Inflammatory macrophage (primary cell): ENCODE data around the gene EVPL.
"Not testable (repeated sequence)": the region's sequence is repeated elsewhere in the genome, so short reads cannot be mapped to it uniquely, and the experiment has no call there.

ENCODE experiments used
- DNase-seq, 2 donors: peaks; one replicate each; pipeline ENCODE4 v3.0.0-alpha.2; 2020 to 2022

Gene EVPL

GRCh38 chr17:76048025-76048605 lies 21.0 kb upstream of the EVPL start:
- peak in 1 of 2 donors; percentile 19 for DNase-seq

DNA sequence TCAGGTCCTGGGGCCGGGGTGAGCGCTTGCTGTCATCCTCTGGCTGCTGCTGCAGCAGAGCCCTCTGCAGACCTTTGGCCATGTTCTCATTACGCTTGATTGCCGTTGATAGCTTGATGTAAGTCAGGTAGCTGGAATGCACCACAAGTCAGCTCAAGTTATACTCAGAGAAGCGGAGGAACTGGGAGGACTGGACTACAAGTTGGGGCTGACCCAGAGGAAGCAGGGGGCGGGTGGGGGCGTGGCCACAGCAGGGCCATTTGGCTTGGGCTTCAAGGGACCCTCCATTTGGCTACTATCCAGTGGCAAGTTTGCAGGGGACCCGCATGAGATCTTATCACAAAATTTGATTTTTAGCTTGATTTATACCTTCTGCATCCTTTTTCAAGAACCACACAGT lies 19.0 kb upstream of the EVPL start:
- no peak for DNase-seq

GRCh38 chr17:76044475-76045007 lies 17.4 kb upstream of the EVPL start:
- not testable (repeated sequence) for DNase-seq

DNA sequence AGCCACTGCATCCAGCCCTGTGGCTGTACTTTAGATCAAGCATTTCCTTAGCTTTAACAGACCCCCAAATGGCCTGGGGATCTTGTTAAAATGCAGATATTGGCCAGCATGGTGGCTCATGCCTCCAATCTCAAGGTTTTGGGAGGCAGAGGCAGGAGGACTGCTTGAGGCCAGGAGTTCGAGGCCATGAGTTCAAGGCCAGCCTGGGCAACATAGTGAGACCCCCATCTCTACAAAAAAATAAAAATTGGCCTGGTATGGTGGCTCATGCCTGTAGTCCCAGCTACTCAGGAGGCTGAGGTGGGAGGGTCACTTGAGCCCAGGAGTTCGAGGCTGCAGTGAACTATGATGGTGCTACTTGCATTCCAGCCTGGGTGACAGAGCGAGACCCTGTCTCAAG lies 15.8 kb upstream of the EVPL start:
- not testable (repeated sequence) for DNase-seq

GRCh38 chr17:76040376-76040775 lies 13.3 kb upstream of the EVPL start:
- no peak for DNase-seq

GRCh38 chr17:76039121-76039520 lies 12.0 kb upstream of the EVPL start:
- no peak for DNase-seq

- no peak for DNase-seq
These were observed 10.9 kb upstream of the EVPL start for GRCh38 chr17:76038050-76038449.

DNA sequence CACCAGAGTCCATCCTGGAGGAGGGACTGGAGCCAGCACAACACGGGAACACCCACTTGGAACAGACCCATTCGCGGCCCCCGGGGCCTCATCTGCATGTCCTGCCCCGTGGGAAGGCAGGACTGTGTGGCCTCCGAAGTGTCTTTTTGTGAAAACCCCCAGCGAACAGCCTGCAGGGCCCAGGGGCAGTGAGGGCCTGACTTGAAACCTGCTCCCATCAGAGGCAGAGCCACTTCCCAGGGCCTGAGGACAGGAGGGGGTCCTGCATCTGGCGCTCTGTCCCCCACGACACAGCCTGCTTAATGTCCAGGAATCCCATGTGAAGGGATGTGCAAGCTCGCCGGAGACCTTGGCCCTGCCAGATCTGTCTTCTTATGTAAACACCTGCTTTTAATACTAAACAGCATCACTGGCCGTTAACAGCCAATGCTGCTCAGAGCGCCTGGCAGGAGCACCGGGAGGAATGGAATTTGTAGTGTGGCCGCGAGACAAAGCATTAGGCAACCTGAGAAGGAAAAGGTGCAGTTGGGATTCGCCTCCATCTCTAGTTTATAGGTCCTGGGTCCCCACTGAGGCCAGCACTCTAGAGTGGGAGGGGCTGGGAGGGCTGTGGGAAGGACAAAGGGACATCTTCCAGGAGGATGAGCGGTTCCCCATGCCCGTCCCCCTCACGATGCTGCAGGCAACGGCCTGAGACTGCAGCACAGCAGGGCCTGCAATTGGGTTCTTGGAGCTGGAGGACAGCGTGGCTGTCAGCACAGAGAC lies 9.6 kb upstream of the EVPL start:
- no peak for DNase-seq

DNA sequence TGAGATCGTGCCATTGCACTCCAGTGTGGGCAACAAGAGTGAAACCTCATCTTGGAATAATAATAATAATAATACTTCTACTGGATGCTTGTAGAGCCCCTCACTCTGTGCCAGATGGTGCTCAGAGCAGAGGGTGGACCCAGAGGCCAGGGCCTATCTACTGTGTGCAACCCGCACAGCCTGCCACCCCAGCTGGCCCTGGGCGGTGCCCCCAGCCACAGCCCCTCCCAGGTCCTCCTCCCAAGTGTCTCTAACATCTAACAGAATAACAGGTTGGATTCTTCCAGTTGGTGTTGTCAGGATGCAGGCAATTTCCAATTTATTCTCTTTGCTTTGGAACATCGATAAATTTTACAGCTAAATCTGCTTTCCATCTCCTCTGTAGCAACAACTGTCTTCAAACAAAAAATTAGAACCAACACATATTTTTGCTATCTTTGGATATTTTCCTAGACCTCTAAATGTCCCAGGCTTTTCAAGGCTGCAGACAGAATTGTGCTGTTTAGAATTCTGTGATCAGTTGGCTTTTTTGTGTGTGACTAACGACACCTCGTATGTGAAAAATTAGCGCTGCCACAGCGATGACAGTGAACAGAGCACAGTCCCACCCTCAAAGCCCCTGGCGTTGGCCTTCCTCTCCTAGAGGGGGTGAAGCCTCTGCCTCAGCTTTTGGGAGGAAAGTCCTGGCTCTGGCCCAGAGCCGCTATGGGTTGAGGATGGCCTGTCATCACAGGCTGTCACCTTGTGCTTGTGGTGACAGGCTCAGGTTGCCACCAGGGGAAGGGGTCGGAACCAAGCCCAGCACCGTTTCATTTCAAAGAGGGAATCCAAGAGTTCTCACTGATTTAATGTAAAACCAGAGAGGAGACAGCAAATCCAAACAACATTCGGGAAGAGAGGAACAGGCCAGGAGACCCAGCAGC lies 7.6 kb upstream of the EVPL start:
- no peak for DNase-seq

- no peak for DNase-seq
These were observed 6.0 kb upstream of the EVPL start for GRCh38 chr17:76033139-76033538.

GRCh38 chr17:76032780-76033108 lies 5.6 kb upstream of the EVPL start:
- no peak for DNase-seq

DNA sequence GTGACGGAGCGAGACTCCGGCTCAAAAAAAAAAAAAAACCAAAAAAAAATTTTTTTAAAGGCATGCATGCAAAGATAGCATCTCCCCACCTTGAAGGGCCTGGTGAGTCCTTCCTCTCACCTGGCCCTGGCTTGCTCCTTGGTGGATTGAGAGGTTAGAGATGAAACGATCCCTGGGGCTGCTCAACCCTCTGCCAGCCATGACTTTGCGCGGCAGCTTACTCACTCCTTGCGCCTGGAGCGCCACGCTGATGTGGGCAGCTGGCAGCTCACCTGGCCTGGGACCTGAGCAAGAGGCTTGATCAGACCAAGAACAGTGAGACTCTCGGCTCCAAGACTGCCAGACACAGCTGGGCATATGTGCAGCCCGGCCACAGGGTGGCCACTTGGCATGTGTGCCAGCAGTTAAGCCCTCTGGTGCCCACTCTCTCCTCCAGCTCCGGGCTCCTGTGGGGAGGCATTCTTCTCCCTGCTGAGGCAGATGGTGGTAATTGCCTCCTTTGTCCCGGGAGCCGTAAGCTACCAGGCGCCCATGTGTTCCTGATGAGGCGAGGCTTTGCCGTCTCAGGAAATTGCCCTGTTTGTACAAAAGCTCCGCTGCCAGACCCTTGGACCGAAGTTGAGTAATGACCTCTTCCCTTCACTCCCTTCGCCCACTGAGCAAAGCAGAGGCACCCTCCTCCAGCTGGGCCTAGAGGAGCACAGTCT lies 5.1 kb upstream of the EVPL start:
- no peak for DNase-seq

DNA sequence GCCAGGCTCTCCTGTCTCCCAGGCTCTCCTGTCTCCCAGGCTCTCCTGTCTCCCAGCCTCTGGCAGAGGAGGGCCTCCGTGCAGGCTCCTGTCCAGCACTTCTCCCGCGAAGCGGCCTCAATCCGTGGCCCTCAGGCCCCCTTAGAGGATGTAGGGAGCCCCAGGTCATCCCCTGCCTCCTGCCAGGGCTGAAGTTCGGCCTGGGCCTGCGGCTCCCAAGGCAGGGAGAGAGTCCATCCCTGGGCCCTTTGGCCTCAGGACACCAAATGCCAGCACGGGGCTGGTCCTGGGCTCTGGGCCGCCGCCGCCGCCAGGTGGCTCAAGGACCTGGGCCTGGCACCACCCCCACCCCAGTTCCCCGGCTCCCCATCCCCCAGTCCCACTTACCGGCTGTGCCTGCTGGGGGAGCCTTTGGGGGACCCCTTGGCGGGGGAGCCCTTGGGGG lies 370 bp downstream of the EVPL start:
- DNase-seq, result no peak

DNA sequence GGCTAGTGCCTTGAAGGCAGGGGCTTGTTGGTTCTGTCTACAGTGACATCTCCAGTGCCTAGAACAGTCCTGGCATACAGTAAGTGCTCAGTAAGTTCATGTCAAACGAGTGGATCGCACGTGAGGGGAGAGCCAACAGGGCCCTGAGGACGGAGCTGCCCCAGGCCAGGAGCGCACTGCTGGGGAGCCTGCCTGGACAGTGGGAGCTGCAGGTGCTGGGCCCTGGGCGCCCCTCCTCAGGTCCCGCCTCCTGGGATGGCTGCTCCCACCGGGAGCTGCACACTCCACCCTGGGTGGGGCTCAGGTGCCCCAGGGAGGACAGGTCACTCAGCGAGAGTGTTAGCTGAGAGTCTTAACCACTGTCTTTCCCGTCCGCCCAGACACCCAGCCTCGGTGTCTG lies 1.8 kb downstream of the EVPL start:
- no peak for DNase-seq

DNA sequence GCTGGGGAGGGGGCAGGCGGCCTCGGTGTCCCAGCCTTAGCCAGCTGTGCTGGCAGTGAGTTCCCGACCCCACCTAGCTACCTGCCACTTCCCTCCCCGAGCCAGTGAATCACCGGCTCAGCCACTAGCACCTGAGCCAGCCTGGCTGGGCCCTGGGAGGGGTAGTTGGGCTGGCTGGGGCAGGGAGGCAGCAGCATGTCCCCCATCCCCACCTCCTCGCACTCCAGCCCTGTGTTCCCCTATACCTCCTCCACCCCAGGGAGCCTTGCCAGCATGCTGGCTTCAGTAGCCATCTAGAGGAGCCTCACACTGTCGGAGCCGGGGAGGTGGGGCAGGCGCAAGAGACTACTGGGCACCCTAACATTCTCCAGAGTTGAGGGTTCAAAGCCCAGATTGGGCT lies 2.8 kb downstream of the EVPL start:
- no peak for DNase-seq

DNA sequence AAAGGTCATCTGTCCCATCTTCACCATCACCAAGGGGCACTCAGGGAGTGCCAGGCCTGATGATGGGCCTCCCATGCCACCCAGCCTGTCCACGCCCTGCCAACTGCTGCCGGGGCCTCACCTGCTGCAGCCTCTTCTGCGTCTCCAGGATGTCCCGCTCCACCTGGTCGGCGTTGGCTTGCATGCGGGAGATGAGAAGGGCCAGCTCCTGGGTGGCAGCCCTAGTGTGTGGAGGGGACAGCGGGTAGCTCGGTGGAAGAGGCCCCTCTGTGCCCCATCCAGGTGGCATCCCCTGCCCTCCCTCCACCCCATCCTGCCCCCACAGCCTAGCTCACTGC lies 3.2 kb downstream of the EVPL start:
- DNase-seq, result no peak

GRCh38 chr17:76022973-76023899 lies 3.9 kb downstream of the EVPL start:
- DNase-seq, result no peak

DNA sequence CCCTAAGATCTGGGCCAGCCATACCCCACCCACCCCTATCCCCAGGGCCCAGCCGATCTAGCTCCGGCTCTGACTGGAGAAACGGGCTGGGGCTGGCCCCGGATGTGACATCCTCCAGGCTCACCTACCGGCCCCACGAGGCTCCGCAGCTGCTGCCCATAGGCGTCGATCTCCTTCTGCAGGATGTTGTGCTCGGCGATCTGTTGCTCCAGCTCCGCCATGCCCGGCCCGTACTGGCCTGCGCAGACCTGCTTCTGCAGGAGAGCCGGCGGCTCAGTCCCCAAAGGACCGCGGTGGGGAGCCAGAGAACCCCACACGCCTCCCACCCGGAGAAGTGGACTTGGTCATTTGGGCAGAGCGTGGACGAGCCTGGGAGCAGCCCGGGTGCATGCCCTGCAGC lies 4.8 kb downstream of the EVPL start:
- no peak for DNase-seq

GRCh38 chr17:76019833-76020467 lies 7.2 kb downstream of the EVPL start:
- DNase-seq, result no peak

- no peak for DNase-seq
These were observed 8.3 kb downstream of the EVPL start for GRCh38 chr17:76018801-76019200.

- DNase-seq, result no peak
These were observed 8.8 kb downstream of the EVPL start for GRCh38 chr17:76018340-76018680.
